ENCODE measurements around the gene C3orf33.

C3orf33 gene

DNA sequence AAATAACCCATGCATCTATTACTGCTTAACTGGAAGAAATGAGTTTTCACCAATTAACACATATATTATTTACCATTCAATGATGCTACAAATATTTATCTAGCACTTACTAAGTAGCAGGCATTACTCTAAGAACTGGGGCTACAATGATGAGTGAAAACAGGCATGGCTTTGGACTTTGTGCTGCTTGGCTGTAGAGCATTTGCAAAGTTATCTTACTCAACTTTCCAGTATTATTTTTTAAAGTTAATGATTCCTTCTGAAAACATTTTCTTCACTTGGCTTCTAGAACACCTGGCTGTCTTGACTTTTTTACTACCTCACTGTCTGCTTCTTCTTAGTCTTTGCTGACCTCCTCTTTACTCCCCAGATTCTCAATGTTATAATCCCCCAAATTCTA is 1.8 kb downstream of the C3orf33 start:
- Histone ChIP-seq H3K9ac (ENCODE audit: low read depth, low read length) (no peak overlapping the region), H3K27ac (ENCODE audit: low read length) (no peak overlapping the region), H3K27me3 (ENCODE audit: insufficient read depth, low read length, poor library complexity) (no peaks in the 10 kb centered on the region), H3K4me3 (ENCODE audit: low read depth in 1 of 2, low read length in 2 of 2) (no peak overlapping the region), H3K4me1 (ENCODE audit: insufficient read depth, low read length) (peaks cover 19% of the 10 kb centered on the region), H3K36me3 (ENCODE audit: insufficient read depth, low read length) (peaks cover 3% of the 10 kb centered on the region; the same call in 1 of the 2 replicates), H3K79me2 (ENCODE audit: insufficient read depth, low read length) (no peaks in the 10 kb centered on the region), H3K4me2 (ENCODE audit: insufficient read depth, low read length) (no peak overlapping the region), H3K9me3 (ENCODE audit: insufficient read depth, low read length, severe bottlenecking) (no peaks in the 10 kb centered on the region), H4K20me1 (ENCODE audit: insufficient read depth, low read length) (no peaks in the 10 kb centered on the region), H2AFZ (ENCODE audit: low read depth, low read length) (no peak overlapping the region)
- TF ChIP-seq, protein P1, sequence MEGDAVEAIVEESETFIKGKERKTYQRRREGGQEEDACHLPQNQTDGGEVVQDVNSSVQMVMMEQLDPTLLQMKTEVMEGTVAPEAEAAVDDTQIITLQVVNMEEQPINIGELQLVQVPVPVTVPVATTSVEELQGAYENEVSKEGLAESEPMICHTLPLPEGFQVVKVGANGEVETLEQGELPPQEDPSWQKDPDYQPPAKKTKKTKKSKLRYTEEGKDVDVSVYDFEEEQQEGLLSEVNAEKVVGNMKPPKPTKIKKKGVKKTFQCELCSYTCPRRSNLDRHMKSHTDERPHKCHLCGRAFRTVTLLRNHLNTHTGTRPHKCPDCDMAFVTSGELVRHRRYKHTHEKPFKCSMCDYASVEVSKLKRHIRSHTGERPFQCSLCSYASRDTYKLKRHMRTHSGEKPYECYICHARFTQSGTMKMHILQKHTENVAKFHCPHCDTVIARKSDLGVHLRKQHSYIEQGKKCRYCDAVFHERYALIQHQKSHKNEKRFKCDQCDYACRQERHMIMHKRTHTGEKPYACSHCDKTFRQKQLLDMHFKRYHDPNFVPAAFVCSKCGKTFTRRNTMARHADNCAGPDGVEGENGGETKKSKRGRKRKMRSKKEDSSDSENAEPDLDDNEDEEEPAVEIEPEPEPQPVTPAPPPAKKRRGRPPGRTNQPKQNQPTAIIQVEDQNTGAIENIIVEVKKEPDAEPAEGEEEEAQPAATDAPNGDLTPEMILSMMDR (IDR thresholded peaks at IDR 0.05; ENCODE audit: borderline replicate concordance, extremely low read depth, low read length, poor library complexity, severe bottlenecking), result no peak
- no peak for TF ChIP-seq EZH2 (IDR thresholded peaks at IDR 0.05; ENCODE audit: borderline replicate concordance, low read depth, low read length, severe bottlenecking)
- ATAC-seq (ENCODE audit: insufficient read depth, low read depth) (no peak), DNase-seq (no peak)

GRCh38 chr3:155792532-155792931 is 13.5 kb downstream of the C3orf33 start:
- Histone ChIP-seq H3K4me1 (ENCODE audit: insufficient read depth, low read length) (no peaks in the 10 kb centered on the region; the same call in 1 of the 2 replicates), H2AFZ (ENCODE audit: low read depth, low read length) (no peak overlapping the region), H3K9ac (ENCODE audit: low read depth, low read length) (no peak overlapping the region), H3K27me3 (ENCODE audit: insufficient read depth, low read length, poor library complexity) (no peaks in the 10 kb centered on the region), H3K4me2 (ENCODE audit: insufficient read depth, low read length) (no peak overlapping the region), H3K27ac (ENCODE audit: low read length) (no peak overlapping the region), H3K4me3 (ENCODE audit: low read depth in 1 of 2, low read length in 2 of 2) (no peak overlapping the region), H4K20me1 (ENCODE audit: insufficient read depth, low read length) (no peaks in the 10 kb centered on the region), H3K36me3 (ENCODE audit: insufficient read depth, low read length) (peaks cover 12% of the 10 kb centered on the region; the same call in 1 of the 2 replicates), H3K9me3 (ENCODE audit: insufficient read depth, low read length, severe bottlenecking) (no peaks in the 10 kb centered on the region), H3K79me2 (ENCODE audit: insufficient read depth, low read length) (no peaks in the 10 kb centered on the region)
- ATAC-seq (ENCODE audit: insufficient read depth, low read depth) (no peak), DNase-seq (no peak)
- TF ChIP-seq, protein P1 (IDR thresholded peaks at IDR 0.05; ENCODE audit: borderline replicate concordance, extremely low read depth, low read length, poor library complexity, severe bottlenecking), result no peak
- TF ChIP-seq EZH2 (IDR thresholded peaks at IDR 0.05; ENCODE audit: borderline replicate concordance, low read depth, low read length, severe bottlenecking), result no peak

DNA sequence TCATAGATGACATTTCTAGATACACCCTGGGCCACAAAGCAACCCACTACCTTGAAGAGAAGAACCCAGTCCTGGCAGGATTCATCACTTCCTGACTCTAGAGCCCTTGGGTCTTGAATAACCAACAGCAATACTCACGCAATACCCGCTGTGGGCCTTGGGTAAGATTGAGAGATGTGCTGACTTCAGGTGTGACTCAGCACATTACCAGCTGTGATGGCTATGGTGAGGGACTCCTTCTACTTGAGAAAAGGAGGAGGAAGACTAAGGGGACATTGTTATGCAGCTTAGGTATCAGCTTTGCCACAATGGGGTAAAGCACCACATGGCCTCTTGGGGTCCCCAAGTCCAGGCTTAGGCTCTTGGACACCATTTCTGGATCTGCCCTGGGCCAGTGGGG is 14.9 kb downstream of the C3orf33 start:
- Histone ChIP-seq H3K79me2 (ENCODE audit: insufficient read depth, low read length) (no peaks in the 10 kb centered on the region), H4K20me1 (ENCODE audit: insufficient read depth, low read length) (no peaks in the 10 kb centered on the region), H3K27me3 (ENCODE audit: insufficient read depth, low read length, poor library complexity) (no peaks in the 10 kb centered on the region), H3K9ac (ENCODE audit: low read depth, low read length) (no peak overlapping the region), H3K4me2 (ENCODE audit: insufficient read depth, low read length) (no peak overlapping the region), H2AFZ (ENCODE audit: low read depth, low read length) (no peak overlapping the region), H3K27ac (ENCODE audit: low read length) (no peak overlapping the region), H3K9me3 (ENCODE audit: insufficient read depth, low read length, severe bottlenecking) (no peaks in the 10 kb centered on the region), H3K36me3 (ENCODE audit: insufficient read depth, low read length) (peaks cover 12% of the 10 kb centered on the region; the same call in 1 of the 2 replicates), H3K4me3 (ENCODE audit: low read depth in 1 of 2, low read length in 2 of 2) (no peak overlapping the region), H3K4me1 (ENCODE audit: insufficient read depth, low read length) (no peaks in the 10 kb centered on the region; the same call in 1 of the 2 replicates)
- ATAC-seq (ENCODE audit: insufficient read depth, low read depth) (no peak; the same call in 2 of the 3 replicates), DNase-seq (no peak)
- TF ChIP-seq EZH2 (IDR thresholded peaks at IDR 0.05; ENCODE audit: borderline replicate concordance, low read depth, low read length, severe bottlenecking), result no peak
- TF ChIP-seq, protein P1 (IDR thresholded peaks at IDR 0.05; ENCODE audit: borderline replicate concordance, extremely low read depth, low read length, poor library complexity, severe bottlenecking), result peak; percentile 4

Data from DND-41 (cell line).